Measurements from ENCODE around the gene CTDSPL. TPM values are rescaled to one million over a fixed set of nuclear protein-coding genes. Genes with fewer than 3 reads are reported as not detected.

Gene CTDSPL
- total RNA-seq, 1 experiment from 2014 or later = 16.6 TPM

DNA sequence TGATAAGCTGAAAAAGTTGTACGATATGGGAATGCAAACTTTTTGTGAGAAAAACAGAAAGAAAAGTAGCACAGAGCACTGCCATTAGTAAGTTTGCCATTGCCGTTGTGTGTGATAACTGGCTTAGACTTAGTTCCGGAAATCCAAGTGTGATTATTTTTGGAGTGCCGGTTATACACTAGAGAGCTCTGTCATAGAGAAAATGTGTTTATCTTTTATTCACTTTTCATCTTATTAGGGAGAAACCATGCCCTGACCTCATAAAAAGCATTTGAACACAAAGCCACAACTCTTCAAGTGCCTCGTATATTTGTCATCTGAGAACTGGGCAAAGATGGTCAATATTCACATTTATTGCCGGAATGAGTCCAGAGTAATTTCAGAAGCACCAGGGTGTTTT, 36.1 kb downstream of the CTDSPL start:
- POLR2A ChIA-PET = no interaction called here
- no peaks in the 10 kb centered on the region for H3K9me3 ChIP-seq (ENCODE audit: control insufficient read depth, insufficient read depth, low read depth, low read length)
- TF ChIP-seq SIN3A (IDR thresholded peaks at IDR 0.05; ENCODE audit: borderline replicate concordance, insufficient read depth, low read depth, low read length) (no peak), TCF7L2 (IDR thresholded peaks at IDR 0.05; ENCODE audit: low read depth, low read length) (no peak), POLR2AphosphoS5 (IDR thresholded peaks at IDR 0.05; ENCODE audit: low read depth, low read length) (no peak)
- TF ChIP-seq, protein P1, sequence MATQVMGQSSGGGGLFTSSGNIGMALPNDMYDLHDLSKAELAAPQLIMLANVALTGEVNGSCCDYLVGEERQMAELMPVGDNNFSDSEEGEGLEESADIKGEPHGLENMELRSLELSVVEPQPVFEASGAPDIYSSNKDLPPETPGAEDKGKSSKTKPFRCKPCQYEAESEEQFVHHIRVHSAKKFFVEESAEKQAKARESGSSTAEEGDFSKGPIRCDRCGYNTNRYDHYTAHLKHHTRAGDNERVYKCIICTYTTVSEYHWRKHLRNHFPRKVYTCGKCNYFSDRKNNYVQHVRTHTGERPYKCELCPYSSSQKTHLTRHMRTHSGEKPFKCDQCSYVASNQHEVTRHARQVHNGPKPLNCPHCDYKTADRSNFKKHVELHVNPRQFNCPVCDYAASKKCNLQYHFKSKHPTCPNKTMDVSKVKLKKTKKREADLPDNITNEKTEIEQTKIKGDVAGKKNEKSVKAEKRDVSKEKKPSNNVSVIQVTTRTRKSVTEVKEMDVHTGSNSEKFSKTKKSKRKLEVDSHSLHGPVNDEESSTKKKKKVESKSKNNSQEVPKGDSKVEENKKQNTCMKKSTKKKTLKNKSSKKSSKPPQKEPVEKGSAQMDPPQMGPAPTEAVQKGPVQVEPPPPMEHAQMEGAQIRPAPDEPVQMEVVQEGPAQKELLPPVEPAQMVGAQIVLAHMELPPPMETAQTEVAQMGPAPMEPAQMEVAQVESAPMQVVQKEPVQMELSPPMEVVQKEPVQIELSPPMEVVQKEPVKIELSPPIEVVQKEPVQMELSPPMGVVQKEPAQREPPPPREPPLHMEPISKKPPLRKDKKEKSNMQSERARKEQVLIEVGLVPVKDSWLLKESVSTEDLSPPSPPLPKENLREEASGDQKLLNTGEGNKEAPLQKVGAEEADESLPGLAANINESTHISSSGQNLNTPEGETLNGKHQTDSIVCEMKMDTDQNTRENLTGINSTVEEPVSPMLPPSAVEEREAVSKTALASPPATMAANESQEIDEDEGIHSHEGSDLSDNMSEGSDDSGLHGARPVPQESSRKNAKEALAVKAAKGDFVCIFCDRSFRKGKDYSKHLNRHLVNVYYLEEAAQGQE (IDR thresholded peaks at IDR 0.05; ENCODE audit: insufficient read depth in 1 of 2, low read depth in 2 of 2, low read length in 1 of 2) = no peak
- TF ChIP-seq, protein P2, sequence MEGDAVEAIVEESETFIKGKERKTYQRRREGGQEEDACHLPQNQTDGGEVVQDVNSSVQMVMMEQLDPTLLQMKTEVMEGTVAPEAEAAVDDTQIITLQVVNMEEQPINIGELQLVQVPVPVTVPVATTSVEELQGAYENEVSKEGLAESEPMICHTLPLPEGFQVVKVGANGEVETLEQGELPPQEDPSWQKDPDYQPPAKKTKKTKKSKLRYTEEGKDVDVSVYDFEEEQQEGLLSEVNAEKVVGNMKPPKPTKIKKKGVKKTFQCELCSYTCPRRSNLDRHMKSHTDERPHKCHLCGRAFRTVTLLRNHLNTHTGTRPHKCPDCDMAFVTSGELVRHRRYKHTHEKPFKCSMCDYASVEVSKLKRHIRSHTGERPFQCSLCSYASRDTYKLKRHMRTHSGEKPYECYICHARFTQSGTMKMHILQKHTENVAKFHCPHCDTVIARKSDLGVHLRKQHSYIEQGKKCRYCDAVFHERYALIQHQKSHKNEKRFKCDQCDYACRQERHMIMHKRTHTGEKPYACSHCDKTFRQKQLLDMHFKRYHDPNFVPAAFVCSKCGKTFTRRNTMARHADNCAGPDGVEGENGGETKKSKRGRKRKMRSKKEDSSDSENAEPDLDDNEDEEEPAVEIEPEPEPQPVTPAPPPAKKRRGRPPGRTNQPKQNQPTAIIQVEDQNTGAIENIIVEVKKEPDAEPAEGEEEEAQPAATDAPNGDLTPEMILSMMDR (IDR thresholded peaks at IDR 0.05) = no peak
- no peak for ATAC-seq
- no peaks in the 10 kb centered on the region for H3K27me3 ChIP-seq (ENCODE audit: control insufficient read depth, insufficient read depth, low read length)
- no peak overlapping the region for H3K27ac ChIP-seq (ENCODE audit: low read length)
- H3K4me3 ChIP-seq (ENCODE audit: low read depth in 2 of 2, low read length in 2 of 2) = no peak overlapping the region
- no peak for DNase-seq (ENCODE audit: low read depth, low spot score)
- no TSS peak for BruUV-seq (replicated peaks)
- CTCF ChIA-PET = no interaction called here
- in situ Hi-C loops (cut with HindIII; ENCODE audit: low pct_unique_long_range_greater_than_20kb, low sequenced_read_pairs) = no loop called here
- intact Hi-C loops (cut with micrococcal nuclease; ENCODE audit: unreplicated experiment) = no loop called here
- no peaks in the 10 kb centered on the region for H3K36me3 ChIP-seq (ENCODE audit: control insufficient read depth, insufficient read depth, low read length)
- peaks cover 6% of the 10 kb centered on the region; the same call in 1 of the 2 replicates for H3K4me1 ChIP-seq (ENCODE audit: control insufficient read depth, insufficient read depth, low read length)

DNA sequence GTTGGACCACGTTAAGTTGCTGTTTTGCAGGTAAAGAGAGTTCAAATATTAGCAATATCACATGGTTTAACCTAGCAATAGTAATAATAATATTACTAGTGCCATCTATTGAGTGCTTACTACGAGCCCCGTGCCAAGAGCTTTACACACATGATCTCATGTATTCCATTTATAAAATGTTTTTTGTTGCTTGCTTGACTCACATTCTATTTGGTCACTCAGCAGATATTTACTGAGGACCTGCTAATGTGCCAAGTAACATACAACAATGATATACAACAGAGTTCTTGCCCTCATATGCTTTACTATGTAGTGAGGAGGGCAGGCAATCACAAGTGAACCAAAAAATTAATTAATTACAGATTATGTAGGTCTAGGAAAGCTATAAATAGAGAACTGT, 36.7 kb downstream of the CTDSPL start:
- H3K27me3 ChIP-seq (ENCODE audit: control insufficient read depth, insufficient read depth, low read length) = no peaks in the 10 kb centered on the region
- H3K4me1 ChIP-seq (ENCODE audit: control insufficient read depth, insufficient read depth, low read length) = no peaks in the 10 kb centered on the region
- ATAC-seq (no peak), DNase-seq (ENCODE audit: low read depth, low spot score) (no peak)
- no peaks in the 10 kb centered on the region for H3K9me3 ChIP-seq (ENCODE audit: control insufficient read depth, insufficient read depth, low read depth, low read length)
- ChIA-PET CTCF (no interaction called here), POLR2A (no interaction called here)
- in situ Hi-C loops (cut with HindIII; ENCODE audit: low pct_unique_long_range_greater_than_20kb, low sequenced_read_pairs) = no loop called here
- BruUV-seq (replicated peaks) = no TSS peak
- H3K36me3 ChIP-seq (ENCODE audit: control insufficient read depth, insufficient read depth, low read length) = no peaks in the 10 kb centered on the region
- intact Hi-C loops (cut with micrococcal nuclease; ENCODE audit: unreplicated experiment) = no loop called here
- no peak overlapping the region for H3K4me3 ChIP-seq (ENCODE audit: low read depth in 2 of 2, low read length in 2 of 2)
- H3K27ac ChIP-seq (ENCODE audit: low read length) = no peak overlapping the region
- TF ChIP-seq POLR2AphosphoS5 (IDR thresholded peaks at IDR 0.05; ENCODE audit: low read depth, low read length) (no peak), SIN3A (IDR thresholded peaks at IDR 0.05; ENCODE audit: borderline replicate concordance, insufficient read depth, low read depth, low read length) (no peak), TCF7L2 (IDR thresholded peaks at IDR 0.05; ENCODE audit: low read depth, low read length) (no peak)
- TF ChIP-seq, protein P2 (IDR thresholded peaks at IDR 0.05) = no peak
- TF ChIP-seq, protein P1 (IDR thresholded peaks at IDR 0.05; ENCODE audit: insufficient read depth in 1 of 2, low read depth in 2 of 2, low read length in 1 of 2) = no peak
